H1 (cell line): ENCODE data around the gene LRP11. TPM values are rescaled to one million over a fixed set of nuclear protein-coding genes. Genes with fewer than 3 reads are reported as not detected.

Source experiments
- BACH1 ChIP-seq: IDR thresholded peaks from 2 replicates; pipeline ENCODE4 v1.6.1; 2012; ENCODE audit warnings: low read length, improper control_type of control experiment
- BRCA1 ChIP-seq: IDR thresholded peaks from 2 replicates; pipeline ENCODE4 v1.6.1; 2012; ENCODE audit warnings: low read depth, low read length, improper control_type of control experiment
- EZH2 ChIP-seq: fragments of 200-600 bp; sonication (generic); IDR thresholded peaks from 2 replicates; pipeline ENCODE4 v1.7.1; 2012; ENCODE audit warnings: low read depth, mild to moderate bottlenecking, moderate library complexity, low read length, inconsistent platforms; ENCODE audit not compliant: severe bottlenecking
- KDM4A ChIP-seq: IDR thresholded peaks from one replicate; pipeline ENCODE4 v1.7.1; 2012; ENCODE audit warnings: low read depth, mild to moderate bottlenecking, moderate library complexity, low read length, inconsistent platforms; ENCODE audit not compliant: severe bottlenecking
- TEAD4 ChIP-seq: IDR thresholded peaks from 2 replicates; pipeline ENCODE4 v1.6.1; 2012; ENCODE audit warnings: low read depth, low read length, inconsistent platforms, mixed read lengths
- YY1 ChIP-seq: IDR thresholded peaks from 2 replicates; pipeline ENCODE4 v1.6.1; 2011; ENCODE audit warnings: low read depth, mild to moderate bottlenecking, low read length
- polyA plus RNA-seq, 7 experiments: library from polyadenylated mRNA; depleted of rRNA in 3 of 7; stranded (reverse) in 5 of 7; unstranded in 2 of 7; fragments of >200 nt in 5 of 7; fragments of 200-250 nt in 2 of 7; gene quantifications; 1 replicate in 5 of 7; 2 replicates in 1 of 7; 4 replicates in 1 of 7; pipeline versions ENCODE4 v1.2.1 to v1.2.3, GENCODE V29; 2011 to 2013; ENCODE audit warnings: missing spikeins in 2 of 7, mixed read lengths in 2 of 7
- total RNA-seq: library from RNA; stranded (reverse); fragmentation: NEBNext Ultra II Directional; extraction: Animal tissue kit (Norgen Biotek cat#: 25700); gene quantifications from 2 replicates; pipeline ENCODE4 v1.2.1, GENCODE V29; 2021
- TF ChIP-seq, protein P1 (sequence below), 3 experiments: IDR thresholded peaks; 1 replicate in 2 of 3; 2 replicates in 1 of 3; pipeline versions ENCODE4 v1.5.1 to v1.6.1; 2011; ENCODE audit warnings: low read length in 3 of 3, mild to moderate bottlenecking in 3 of 3, inconsistent platforms in 2 of 3, low read depth in 1 of 3, moderate library complexity in 1 of 3; ENCODE audit not compliant: insufficient read depth in 1 of 3; ENCODE audit errors: control extremely low read depth in 1 of 3

The LRP11 gene
- total and polyA plus RNA-seq, 2 of the 8 experiments (the other 6 are each of a cell fraction or from before 2014, with no cell fraction given), result 11.0 to 20.0 TPM

DNA sequence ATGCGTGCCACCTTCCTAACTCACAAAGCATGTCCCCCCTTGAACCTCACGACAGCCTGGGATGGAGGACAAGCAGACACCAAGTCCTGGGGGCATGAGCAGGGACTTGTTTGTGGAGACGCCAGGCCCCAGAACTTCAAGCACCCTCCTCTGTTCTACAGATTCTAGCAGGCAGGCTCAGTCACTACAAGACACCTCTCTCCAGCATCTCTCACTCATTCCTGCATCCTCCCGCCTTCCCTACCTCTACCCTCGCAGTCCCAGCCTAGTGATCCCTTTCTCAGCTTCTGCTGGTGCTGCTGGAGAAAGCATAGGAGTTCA is 3.7 kb downstream of the LRP11 start (continued):
- TF ChIP-seq, protein P1, sequence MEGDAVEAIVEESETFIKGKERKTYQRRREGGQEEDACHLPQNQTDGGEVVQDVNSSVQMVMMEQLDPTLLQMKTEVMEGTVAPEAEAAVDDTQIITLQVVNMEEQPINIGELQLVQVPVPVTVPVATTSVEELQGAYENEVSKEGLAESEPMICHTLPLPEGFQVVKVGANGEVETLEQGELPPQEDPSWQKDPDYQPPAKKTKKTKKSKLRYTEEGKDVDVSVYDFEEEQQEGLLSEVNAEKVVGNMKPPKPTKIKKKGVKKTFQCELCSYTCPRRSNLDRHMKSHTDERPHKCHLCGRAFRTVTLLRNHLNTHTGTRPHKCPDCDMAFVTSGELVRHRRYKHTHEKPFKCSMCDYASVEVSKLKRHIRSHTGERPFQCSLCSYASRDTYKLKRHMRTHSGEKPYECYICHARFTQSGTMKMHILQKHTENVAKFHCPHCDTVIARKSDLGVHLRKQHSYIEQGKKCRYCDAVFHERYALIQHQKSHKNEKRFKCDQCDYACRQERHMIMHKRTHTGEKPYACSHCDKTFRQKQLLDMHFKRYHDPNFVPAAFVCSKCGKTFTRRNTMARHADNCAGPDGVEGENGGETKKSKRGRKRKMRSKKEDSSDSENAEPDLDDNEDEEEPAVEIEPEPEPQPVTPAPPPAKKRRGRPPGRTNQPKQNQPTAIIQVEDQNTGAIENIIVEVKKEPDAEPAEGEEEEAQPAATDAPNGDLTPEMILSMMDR (IDR thresholded peaks at IDR 0.05; ENCODE audit: control extremely low read depth in 1 of 3, insufficient read depth in 1 of 3, low read depth in 1 of 3, low read length in 3 of 3), result no peak
- TF ChIP-seq BACH1, result no peak
- no peak for TF ChIP-seq TEAD4
- TF ChIP-seq EZH2, result no peak
- no peak for TF ChIP-seq YY1
- no peak for TF ChIP-seq BRCA1
- no peak for TF ChIP-seq KDM4A
